WTC11 (cell line): ENCODE data around the gene UBAC2. TPM values are rescaled to one million over a fixed set of nuclear protein-coding genes. Genes with fewer than 3 reads are reported as not detected.

ENCODE experiments used
- ATAC-seq: fragments of 200-7000 bp; cut with Tn5 transposase; 2 replicates; pipeline ENCODE4 v1.10.0; 2021; ENCODE audit warnings: mild to moderate bottlenecking, moderate library complexity
- CTCF ChIA-PET: fragments of 300-600 bp; sonication (Branson Sonifier 250); formaldehyde crosslinking; loops from one replicate; lab custom pipeline; 2021; ENCODE audit warnings: antibody characterized with exemption; lab: Charles Lee
- POLR2A ChIA-PET: fragments of 350-600 bp; sonication (Branson Sonifier 250); formaldehyde crosslinking; loops from one replicate; lab custom pipeline; 2021; ENCODE audit warnings: antibody characterized with exemption; lab: Charles Lee
- DNase-seq: peaks from one replicate; pipeline ENCODE4 v3.0.0; 2021; ENCODE audit warnings: low spot score
- H3K27ac Mint-ChIP-seq: 2 replicates; pipeline ENCODE4 v1.8.0; 2021; ENCODE audit warnings: mixed read lengths
- H3K27me3 Mint-ChIP-seq: 2 replicates; pipeline ENCODE4 v1.8.0; 2021; ENCODE audit warnings: low read depth, mild to moderate bottlenecking, moderate library complexity, mixed read lengths
- H3K36me3 Mint-ChIP-seq: 2 replicates; pipeline ENCODE4 v1.8.0; 2021; ENCODE audit warnings: mixed read lengths
- H3K4me1 Mint-ChIP-seq: 2 replicates; pipeline ENCODE4 v1.8.0; 2022; ENCODE audit warnings: mixed read lengths
- H3K4me3 Mint-ChIP-seq: 2 replicates; pipeline ENCODE4 v1.8.0; 2021; ENCODE audit warnings: mild to moderate bottlenecking, moderate library complexity, mixed read lengths
- H3K9me3 Mint-ChIP-seq: 2 replicates; pipeline ENCODE4 v1.8.0; 2021; ENCODE audit warnings: mixed read lengths
- ETV6 ChIP-seq: sonication (generic); formaldehyde crosslinking; IDR thresholded peaks from 2 replicates; pipeline ENCODE4 v1.8.1; 2022; ENCODE audit warnings: mild to moderate bottlenecking, missing genetic modification reagents
- FOXJ3 ChIP-seq: sonication (generic); formaldehyde crosslinking; IDR thresholded peaks from 2 replicates; pipeline ENCODE4 v1.9.0; 2021; ENCODE audit warnings: missing genetic modification reagents, mild to moderate bottlenecking, borderline replicate concordance
- GRHL2 ChIP-seq: fragments of 250-450 bp; sonication (Bioruptor Pico); IDR thresholded peaks from 2 replicates; pipeline ENCODE4 v1.8.0; 2022; ENCODE audit warnings: mild to moderate bottlenecking, moderate library complexity; ENCODE audit not compliant: insufficient replicate concordance, severe bottlenecking
- JUN ChIP-seq: sonication (generic); formaldehyde crosslinking; IDR thresholded peaks from 2 replicates; pipeline ENCODE4 v1.8.0; 2023; ENCODE audit warnings: mild to moderate bottlenecking, missing genetic modification reagents
- NFATC4 ChIP-seq: fragments of 250-450 bp; sonication (Bioruptor Pico); IDR thresholded peaks from 2 replicates; pipeline ENCODE4 v1.9.0; 2021; ENCODE audit warnings: mild to moderate bottlenecking
- NFYB ChIP-seq: sonication (generic); formaldehyde crosslinking; conservative IDR thresholded peaks from 2 replicates; pipeline ENCODE4 v1.8.0; 2022; ENCODE audit warnings: low read depth, missing genetic modification reagents
- PRRX2 ChIP-seq: fragments of 250-450 bp; sonication (Bioruptor Pico); IDR thresholded peaks from 2 replicates; pipeline ENCODE4 v1.8.0; 2021; ENCODE audit warnings: mild to moderate bottlenecking
- RELA ChIP-seq: sonication (generic); formaldehyde crosslinking; IDR thresholded peaks from 2 replicates; pipeline ENCODE4 v1.8.1; 2022; ENCODE audit warnings: missing genetic modification reagents, mild to moderate bottlenecking, borderline replicate concordance
- TP53 ChIP-seq: sonication (generic); formaldehyde crosslinking; IDR thresholded peaks from 2 replicates; pipeline ENCODE4 v1.8.1; 2023; ENCODE audit warnings: mild to moderate bottlenecking, missing genetic modification reagents
- ZNF263 ChIP-seq: sonication (generic); formaldehyde crosslinking; IDR thresholded peaks from 2 replicates; pipeline ENCODE4 v1.8.1; 2022; ENCODE audit warnings: low read depth, mild to moderate bottlenecking, moderate library complexity, missing genetic modification reagents
- total RNA-seq: library from RNA; stranded (reverse); gene quantifications from 3 replicates; pipeline ENCODE4 v1.2.3, GENCODE V29; 2021
- TF ChIP-seq, protein P1 (sequence below): sonication (generic); formaldehyde crosslinking; IDR thresholded peaks from 2 replicates; pipeline ENCODE4 v1.8.0; 2023; ENCODE audit warnings: missing genetic modification reagents, mild to moderate bottlenecking, borderline replicate concordance
- TF ChIP-seq, protein P2 (sequence below): sonication (generic); formaldehyde crosslinking; IDR thresholded peaks from 2 replicates; pipeline ENCODE4 v1.8.0; 2022; ENCODE audit warnings: missing genetic modification reagents
- TF ChIP-seq, protein P3 (sequence below): sonication (generic); formaldehyde crosslinking; IDR thresholded peaks from 2 replicates; pipeline ENCODE4 v1.8.1; 2022; ENCODE audit warnings: mild to moderate bottlenecking, moderate library complexity, missing genetic modification reagents
- TF ChIP-seq, protein P4 (sequence below): sonication (generic); formaldehyde crosslinking; IDR thresholded peaks from 2 replicates; pipeline ENCODE4 v1.8.0; 2023; ENCODE audit warnings: missing genetic modification reagents

Gene UBAC2
- total RNA-seq, 1 experiment from 2014 or later, result 64.7 TPM

DNA sequence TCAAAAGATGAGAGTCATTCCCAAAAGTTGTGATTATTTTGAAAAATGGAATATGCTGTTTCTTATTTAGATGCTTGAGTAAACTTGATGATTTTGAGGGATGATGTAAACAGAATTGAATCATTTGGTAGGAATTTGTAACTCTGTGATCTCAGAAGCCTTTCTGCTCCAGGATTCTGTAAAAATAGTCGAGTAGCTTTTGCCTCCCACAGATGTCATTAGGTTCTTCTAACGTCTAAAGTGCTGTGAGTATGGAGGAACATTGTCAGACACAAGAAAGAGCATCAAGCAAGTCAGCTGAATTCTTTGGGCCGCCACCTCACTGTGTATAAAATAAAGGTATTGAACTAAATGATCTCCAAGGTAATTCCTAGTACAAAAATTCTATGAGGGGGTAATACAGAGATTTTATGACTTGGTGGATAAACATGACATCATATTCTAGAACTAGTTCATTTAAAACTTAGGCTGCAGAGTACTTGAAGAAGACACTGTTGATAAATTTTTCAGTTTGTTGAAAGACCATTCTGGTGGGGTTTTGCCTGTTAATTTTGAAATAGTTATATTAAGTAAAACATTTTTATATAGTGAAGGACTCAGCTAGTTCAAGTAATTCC is 107.9 kb downstream of the UBAC2 start (continued):
- no peak for TF ChIP-seq FOXJ3 (CRISPR knock-in tag)
- no peak for TF ChIP-seq PRRX2 (CRISPR knock-in tag)
- no peak for TF ChIP-seq NFATC4 (CRISPR knock-in tag)

DNA sequence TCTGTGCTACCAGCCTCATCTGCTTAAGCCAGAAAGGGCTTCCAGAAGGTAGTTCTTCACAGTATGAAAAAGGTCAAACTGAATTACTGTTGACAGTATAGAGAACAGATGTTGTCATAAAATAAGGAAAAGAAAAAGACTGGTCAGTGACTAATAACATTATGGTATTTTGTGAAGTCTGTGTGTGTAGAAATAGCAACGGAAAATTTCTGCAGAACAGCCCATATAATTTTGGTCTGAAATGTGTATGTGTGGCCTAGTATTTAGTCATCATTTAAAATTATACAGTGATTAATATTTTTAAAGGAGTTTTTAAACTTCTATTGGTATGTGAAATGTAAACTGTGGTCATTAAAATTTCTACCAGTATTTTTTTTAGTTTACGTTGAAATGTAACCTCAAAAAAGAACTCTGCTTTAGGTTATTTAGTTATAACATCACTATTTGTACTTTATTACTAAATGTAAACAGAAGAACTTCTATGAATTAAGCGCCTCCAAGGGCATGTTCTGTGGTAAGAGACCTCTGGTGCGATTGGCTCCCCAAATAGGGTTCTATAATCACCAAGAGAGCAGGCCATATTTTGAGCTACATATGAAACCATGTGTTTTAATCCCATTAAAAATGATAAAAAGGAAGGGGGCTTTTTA is 109.9 kb downstream of the UBAC2 start:
- Mint-ChIP-seq H3K4me1 (peaks cover 32% of the 10 kb centered on the region), H3K4me3 (no peak overlapping the region), H3K27me3 (no peaks in the 10 kb centered on the region), H3K9me3 (no peaks in the 10 kb centered on the region), H3K36me3 (peaks cover 5% of the 10 kb centered on the region), H3K27ac (no peak overlapping the region)
- DNase-seq, result no peak
- TF ChIP-seq RELA (no peak), GRHL2 (CRISPR knock-in tag) (no peak), ETV6 (CRISPR knock-in tag) (no peak), JUN (no peak), NFYB (CRISPR knock-in tag) (no peak), NFATC4 (CRISPR knock-in tag) (no peak), TP53 (CRISPR knock-in tag) (no peak)
- TF ChIP-seq, protein P1, sequence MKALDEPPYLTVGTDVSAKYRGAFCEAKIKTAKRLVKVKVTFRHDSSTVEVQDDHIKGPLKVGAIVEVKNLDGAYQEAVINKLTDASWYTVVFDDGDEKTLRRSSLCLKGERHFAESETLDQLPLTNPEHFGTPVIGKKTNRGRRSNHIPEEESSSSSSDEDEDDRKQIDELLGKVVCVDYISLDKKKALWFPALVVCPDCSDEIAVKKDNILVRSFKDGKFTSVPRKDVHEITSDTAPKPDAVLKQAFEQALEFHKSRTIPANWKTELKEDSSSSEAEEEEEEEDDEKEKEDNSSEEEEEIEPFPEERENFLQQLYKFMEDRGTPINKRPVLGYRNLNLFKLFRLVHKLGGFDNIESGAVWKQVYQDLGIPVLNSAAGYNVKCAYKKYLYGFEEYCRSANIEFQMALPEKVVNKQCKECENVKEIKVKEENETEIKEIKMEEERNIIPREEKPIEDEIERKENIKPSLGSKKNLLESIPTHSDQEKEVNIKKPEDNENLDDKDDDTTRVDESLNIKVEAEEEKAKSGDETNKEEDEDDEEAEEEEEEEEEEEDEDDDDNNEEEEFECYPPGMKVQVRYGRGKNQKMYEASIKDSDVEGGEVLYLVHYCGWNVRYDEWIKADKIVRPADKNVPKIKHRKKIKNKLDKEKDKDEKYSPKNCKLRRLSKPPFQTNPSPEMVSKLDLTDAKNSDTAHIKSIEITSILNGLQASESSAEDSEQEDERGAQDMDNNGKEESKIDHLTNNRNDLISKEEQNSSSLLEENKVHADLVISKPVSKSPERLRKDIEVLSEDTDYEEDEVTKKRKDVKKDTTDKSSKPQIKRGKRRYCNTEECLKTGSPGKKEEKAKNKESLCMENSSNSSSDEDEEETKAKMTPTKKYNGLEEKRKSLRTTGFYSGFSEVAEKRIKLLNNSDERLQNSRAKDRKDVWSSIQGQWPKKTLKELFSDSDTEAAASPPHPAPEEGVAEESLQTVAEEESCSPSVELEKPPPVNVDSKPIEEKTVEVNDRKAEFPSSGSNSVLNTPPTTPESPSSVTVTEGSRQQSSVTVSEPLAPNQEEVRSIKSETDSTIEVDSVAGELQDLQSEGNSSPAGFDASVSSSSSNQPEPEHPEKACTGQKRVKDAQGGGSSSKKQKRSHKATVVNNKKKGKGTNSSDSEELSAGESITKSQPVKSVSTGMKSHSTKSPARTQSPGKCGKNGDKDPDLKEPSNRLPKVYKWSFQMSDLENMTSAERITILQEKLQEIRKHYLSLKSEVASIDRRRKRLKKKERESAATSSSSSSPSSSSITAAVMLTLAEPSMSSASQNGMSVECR (CRISPR knock-in tag), result no peak
- TF ChIP-seq, protein P2, sequence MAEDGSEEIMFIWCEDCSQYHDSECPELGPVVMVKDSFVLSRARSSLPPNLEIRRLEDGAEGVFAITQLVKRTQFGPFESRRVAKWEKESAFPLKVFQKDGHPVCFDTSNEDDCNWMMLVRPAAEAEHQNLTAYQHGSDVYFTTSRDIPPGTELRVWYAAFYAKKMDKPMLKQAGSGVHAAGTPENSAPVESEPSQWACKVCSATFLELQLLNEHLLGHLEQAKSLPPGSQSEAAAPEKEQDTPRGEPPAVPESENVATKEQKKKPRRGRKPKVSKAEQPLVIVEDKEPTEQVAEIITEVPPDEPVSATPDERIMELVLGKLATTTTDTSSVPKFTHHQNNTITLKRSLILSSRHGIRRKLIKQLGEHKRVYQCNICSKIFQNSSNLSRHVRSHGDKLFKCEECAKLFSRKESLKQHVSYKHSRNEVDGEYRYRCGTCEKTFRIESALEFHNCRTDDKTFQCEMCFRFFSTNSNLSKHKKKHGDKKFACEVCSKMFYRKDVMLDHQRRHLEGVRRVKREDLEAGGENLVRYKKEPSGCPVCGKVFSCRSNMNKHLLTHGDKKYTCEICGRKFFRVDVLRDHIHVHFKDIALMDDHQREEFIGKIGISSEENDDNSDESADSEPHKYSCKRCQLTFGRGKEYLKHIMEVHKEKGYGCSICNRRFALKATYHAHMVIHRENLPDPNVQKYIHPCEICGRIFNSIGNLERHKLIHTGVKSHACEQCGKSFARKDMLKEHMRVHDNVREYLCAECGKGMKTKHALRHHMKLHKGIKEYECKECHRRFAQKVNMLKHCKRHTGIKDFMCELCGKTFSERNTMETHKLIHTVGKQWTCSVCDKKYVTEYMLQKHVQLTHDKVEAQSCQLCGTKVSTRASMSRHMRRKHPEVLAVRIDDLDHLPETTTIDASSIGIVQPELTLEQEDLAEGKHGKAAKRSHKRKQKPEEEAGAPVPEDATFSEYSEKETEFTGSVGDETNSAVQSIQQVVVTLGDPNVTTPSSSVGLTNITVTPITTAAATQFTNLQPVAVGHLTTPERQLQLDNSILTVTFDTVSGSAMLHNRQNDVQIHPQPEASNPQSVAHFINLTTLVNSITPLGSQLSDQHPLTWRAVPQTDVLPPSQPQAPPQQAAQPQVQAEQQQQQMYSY (CRISPR knock-in tag), result no peak
- TF ChIP-seq, protein P3, sequence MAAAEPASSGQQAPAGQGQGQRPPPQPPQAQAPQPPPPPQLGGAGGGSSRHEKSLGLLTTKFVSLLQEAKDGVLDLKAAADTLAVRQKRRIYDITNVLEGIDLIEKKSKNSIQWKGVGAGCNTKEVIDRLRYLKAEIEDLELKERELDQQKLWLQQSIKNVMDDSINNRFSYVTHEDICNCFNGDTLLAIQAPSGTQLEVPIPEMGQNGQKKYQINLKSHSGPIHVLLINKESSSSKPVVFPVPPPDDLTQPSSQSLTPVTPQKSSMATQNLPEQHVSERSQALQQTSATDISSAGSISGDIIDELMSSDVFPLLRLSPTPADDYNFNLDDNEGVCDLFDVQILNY (CRISPR knock-in tag), result no peak
- ChIA-PET CTCF (interaction anchor here (1.3 kb wide), 1 partner anchor 134 kb away, joined by 4 read pairs; no protein-coding TSS in a partner anchor), POLR2A (no interaction called here)
- no peak for ATAC-seq

DNA sequence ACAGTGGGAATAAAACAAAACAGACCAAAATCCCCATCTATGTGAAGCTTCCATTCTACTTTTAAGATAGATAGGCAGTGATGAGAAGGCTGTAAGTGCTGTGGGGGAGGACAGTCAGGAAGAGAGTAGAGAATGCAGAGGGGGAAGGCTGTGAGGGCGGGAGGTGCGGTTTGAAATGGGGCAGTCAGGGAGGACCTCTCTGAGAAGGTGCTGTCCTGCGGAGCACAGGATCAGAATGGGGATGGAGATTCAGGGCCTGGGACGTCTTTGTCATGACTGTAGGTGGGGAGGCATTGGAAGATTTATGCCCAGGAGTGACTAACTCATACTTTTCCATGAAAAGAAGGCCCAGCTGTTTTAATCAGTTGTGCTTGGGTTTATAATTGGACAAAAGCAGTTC is 110.5 kb downstream of the UBAC2 start:
- TF ChIP-seq, protein P4, sequence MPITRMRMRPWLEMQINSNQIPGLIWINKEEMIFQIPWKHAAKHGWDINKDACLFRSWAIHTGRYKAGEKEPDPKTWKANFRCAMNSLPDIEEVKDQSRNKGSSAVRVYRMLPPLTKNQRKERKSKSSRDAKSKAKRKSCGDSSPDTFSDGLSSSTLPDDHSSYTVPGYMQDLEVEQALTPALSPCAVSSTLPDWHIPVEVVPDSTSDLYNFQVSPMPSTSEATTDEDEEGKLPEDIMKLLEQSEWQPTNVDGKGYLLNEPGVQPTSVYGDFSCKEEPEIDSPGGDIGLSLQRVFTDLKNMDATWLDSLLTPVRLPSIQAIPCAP (CRISPR knock-in tag), result no peak
- peak; percentile 58; the same call in 1 of the 2 replicates for TF ChIP-seq ZNF263 (CRISPR knock-in tag)
- Mint-ChIP-seq H3K27ac (no peak overlapping the region), H3K36me3 (peaks cover 5% of the 10 kb centered on the region), H3K4me1 (peaks cover 32% of the 10 kb centered on the region), H3K4me3 (no peak overlapping the region), H3K27me3 (no peaks in the 10 kb centered on the region), H3K9me3 (no peaks in the 10 kb centered on the region)
- CTCF ChIA-PET, result interaction anchor here (1.3 kb wide), 1 partner anchor 135 kb away, joined by 4 read pairs; no protein-coding TSS in a partner anchor
- POLR2A ChIA-PET, result no interaction called here
- ATAC-seq (peak; percentile 69), DNase-seq (no peak)
